HG03342 (cell line): Measurements from ENCODE around the gene TK1.
"Not testable (repeated sequence)": the region's sequence is repeated elsewhere in the genome, so short reads cannot be mapped to it uniquely, and the experiment has no call there.

Experiments
- ATAC-seq: cut with Tn5 transposase; IDR thresholded peaks from one replicate; pipeline ENCODE4 v1.9.1; 2021; ENCODE audit warnings: mild to moderate bottlenecking, moderate library complexity; ENCODE audit not compliant: unreplicated experiment

TK1 gene

DNA sequence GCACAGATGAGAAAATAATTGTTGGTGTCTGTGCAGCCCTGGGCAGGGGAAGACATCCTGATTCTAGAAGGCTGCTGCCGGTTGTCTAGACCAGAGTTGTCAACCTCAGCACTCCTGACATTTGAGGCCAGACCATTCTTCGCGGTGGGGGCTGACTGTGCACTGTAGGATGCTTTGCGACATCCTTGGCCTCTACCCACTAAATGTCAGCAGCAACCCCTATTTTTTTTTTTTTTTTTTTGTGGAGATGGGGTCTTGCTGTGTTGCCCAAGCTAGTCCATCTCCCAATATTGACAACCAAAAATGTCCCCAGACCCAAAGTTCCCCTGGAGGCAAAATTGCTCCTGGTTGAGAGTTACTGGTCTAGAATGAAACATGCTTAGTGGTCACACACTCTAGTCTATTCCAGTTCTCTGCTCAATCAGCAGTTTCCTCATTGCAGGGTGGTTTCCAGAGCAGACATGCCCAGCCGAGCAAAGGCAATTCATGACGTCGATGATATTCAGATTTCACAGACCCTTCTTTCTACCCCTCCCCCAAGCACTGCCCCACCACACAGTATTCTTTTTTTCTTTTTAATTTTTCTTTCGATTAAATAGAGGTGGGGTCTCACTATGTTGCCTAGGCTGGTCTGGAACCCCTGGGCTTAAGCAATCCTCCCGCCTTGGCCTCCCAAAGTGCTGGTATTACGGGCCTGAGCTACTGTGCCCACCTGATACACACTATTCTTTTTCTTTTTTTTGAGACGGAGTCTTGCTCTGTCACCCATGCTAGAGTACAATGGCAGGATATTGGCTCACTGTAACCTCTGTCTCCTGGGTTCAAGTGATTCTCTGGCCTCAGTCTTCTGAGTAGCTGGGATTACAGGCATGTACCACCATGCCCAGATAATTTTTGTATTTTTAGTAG, 31.7 kb downstream of the TK1 start:
- no peak for ATAC-seq

- ATAC-seq: no peak
Measured at GRCh38 chr17:78151514-78152008, 35.3 kb downstream of the TK1 start.

DNA sequence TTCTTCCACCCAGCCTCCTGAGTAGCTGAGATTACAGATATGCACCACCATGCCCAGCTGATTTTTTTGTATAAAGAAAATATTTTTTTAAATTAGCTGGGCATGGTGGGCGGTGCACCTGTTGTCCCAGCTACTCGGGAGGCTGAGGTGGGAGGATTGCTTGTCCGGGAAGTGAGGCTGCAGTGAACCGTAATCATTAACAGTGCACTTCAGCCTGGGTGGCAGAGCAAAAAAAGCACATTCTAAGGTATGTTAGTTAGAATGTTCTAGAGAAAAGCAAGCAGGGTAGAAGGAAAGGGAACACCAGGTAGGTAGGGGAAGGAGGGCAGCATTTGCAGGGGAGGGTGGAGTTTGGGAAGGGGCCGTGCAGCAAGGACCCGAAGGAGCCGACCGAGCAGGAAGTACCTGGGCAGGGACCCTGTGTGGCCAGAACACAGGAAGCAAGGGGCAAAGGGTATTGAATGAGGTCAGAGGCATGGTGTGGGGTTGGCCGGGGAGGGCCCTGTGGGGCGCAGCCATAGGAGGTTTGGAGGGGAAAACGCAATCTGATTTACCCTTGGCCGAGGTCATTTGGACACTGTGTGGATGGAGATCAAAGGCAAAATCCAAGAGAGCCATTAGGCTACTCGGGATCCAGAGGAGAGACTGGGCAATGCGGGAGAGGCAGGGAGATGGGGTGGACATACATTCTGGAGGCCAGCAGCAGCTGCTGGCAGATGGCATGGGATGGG, 38.4 kb downstream of the TK1 start:
- ATAC-seq: no peak

DNA sequence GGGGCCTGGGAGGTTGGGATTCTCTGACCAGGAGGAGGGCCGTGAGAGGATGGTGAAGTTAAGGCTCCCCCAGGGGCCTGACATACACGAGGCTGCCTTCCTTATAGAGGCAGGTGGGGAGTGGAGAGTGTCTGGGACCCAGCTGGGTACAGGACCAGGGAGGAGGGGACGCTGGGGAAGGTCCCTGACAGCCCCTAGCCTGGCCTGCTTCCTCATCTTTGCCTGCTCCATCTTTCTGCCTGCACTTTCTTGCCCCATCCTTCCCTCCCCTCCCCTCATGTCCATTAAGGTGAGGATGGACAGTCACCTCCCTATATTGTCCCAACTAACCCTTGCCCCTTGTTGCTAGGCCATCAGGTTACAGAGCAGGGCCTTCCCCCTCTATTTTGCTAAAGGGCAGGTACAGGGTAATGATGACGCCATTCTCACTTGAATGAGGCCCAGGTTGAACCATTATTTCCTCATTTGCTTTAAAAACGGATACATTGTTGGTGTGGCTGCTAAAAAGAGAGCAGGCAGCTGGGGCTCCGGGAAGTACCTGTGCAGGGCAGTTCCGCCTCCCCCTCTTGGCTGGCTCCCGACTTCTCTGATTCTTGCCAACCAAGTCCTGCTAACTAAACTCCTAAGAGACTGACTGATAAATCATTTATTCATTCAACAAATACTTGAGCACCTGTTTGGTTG, 39.4 kb downstream of the TK1 start:
- peak; percentile 46 for ATAC-seq

DNA sequence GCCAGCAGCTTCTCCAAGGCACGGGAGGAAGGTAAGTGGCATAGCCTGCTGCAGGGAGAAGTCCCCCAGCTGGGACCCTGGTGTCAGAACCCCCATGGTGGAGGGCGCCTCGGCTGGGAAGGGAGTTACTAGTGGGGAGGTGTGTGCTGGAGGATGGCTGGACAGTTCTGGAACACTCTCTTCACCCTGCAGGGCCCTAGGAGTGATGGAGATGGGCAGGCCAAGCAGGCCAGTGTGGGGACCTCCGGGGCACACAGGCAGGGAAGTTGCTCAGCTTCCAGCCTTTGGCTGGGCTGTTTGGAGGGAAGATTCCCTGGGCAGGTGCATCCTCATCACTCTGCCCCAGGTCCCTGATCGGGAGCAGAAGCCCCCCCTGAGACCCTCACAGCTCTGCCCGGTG, 40.0 kb downstream of the TK1 start:
- no peak for ATAC-seq

- ATAC-seq: no peak
Measured at GRCh38 chr17:78146471-78146869, 40.4 kb downstream of the TK1 start.

- no peak for ATAC-seq
Measured at GRCh38 chr17:78144736-78145641, 41.9 kb downstream of the TK1 start.

DNA sequence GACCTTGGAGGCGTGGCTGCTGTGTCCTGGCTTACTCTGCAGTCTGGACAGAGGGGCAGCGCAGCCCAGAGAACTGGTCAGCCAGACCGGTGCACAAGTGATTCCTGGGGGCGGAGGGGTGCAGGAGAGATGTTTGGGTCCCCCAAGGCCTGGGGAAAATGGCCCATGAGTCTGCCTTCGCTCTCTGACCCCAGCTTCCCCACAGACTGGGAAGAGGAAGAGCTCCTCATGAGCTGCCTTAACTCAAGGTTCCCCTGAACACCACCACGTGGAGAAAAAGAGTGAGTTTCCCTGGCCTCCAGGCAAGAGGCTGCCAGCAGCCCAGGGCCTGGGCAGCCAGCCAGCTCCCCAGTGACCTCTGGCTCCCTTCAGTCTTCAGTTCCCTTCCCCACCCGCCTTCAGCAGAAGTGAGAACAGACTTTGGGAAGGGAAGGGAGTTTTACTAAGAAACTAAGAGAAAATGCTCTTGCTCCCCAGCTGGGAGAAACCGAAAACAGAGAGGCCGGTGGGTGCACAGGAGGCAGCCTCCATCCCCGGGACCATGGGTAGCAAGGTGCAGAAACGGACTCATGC, 42.6 kb downstream of the TK1 start:
- no peak for ATAC-seq

- no peak for ATAC-seq
Measured at GRCh38 chr17:78143214-78144146, 43.4 kb downstream of the TK1 start.

- ATAC-seq: no peak
Measured at GRCh38 chr17:78142119-78142861, 44.6 kb downstream of the TK1 start.

GRCh38 chr17:78141437-78142118, 45.3 kb downstream of the TK1 start:
- no peak for ATAC-seq

DNA sequence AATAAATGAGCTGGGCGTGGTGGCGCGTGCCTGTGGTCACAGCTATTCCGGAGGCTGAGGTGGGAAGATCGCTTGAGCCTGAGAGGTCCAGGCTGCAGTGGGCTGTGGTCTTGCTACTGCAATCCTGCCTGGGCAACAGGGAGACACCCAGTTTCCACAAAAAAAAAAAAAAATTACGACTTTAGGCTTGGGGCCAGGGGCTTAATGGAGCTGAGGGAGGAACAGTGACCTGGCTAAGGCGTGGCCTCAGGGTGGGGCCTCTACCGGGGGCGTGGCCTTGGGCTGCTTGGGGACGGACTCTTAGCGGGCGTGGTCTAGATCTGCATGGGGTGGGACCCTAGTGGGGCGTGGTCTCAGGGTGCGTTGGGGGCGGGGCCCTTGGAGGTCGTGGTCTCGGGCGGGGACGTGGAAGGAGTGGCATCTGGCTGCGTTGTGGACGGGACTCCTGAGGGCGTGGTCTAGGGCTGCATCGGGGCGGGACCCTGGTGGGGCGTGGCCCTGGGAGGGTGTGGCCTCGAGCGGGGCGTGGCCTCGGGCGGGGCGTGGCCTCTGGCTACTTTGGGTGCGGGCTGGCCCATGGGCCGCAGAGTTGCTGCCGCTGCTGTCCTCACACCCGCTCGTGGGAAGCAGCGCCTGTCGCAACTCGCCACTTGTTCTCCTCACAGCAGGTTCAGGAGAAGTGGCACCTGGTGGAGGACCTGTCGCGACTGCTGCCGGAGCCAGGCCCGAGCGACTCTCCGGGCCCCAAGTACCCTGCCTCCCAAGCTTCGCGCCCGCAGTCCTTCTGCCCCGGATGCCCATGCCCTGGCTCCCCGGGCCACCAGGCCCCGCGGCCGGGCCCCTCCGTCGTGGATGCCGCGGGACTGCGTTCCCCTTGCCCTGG, 46.4 kb downstream of the TK1 start:
- peak; percentile 78 for ATAC-seq

DNA sequence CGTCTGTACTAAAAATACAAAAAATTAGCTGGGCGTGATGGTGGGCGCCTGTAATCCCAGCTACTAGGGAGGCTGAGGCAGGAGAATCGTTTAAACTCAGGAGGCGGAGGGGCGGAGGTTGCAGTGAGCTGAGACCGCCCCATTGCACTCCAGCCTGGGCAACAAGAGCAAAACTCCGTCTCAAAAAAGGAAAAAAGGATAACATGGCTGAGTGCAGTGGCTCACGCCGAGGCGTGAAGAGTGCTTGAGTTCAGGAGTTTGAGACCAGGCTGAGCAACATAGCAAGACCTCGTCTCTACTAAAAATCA, 47.0 kb downstream of the TK1 start:
- ATAC-seq: not testable (repeated sequence)

DNA sequence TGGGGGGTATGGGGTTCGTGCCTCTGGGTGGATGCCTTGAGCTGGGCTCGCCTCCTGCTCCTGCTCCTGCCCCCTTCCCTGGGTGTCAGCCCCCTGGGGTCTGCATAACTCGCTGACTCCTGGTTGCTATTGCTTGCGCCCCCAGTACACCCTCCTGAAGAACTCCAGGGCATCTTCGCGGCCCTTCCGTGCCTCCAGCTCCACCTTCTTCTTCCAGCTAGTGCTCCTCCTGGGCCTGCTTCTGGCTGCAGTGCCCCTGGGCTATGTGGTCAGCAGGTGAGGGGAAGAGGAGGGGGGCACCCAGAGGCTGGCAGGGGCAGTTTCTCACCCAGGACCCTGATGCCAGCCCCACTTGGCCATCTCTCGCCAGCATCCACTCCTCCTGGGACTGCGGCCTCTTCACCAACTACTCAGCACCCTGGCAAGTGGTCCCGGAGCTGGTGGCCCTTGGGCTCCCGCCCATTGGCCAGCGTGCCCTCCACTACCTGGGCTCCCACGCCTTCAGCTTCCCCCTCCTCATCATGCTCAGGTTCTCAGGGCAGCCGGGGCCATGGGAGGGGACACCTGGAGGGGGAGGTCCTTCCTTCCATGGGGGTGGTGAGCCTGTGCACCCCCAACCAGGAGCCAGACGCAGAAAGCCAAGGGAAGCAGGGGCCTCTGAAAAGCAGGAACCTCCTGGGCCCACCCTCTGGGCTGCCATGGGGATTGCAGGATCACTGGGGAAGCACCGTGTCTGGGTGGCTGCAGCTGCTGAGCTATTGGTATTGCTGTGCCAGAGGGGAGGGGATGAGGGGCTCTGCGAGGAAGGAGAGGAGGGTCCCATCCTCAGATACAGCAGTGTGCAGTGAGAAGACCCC, 48.4 kb downstream of the TK1 start:
- no peak for ATAC-seq

GRCh38 chr17:78137392-78138203, 49.3 kb downstream of the TK1 start:
- no peak for ATAC-seq
